HG03439 (cell line): ENCODE measurements around the gene CWH43.
"Not testable (repeated sequence)": the region's sequence is repeated elsewhere in the genome, so short reads cannot be mapped to it uniquely, and the experiment has no call there.

ENCODE experiments used
- ATAC-seq: cut with Tn5 transposase; IDR thresholded peaks from one replicate; pipeline ENCODE4 v1.9.1; 2021; ENCODE audit warnings: mild to moderate bottlenecking, moderate library complexity; ENCODE audit not compliant: unreplicated experiment

CWH43 gene

GRCh38 chr4:49096215-49096614 lies 110.1 kb downstream of the CWH43 start:
- not testable (repeated sequence) for ATAC-seq

GRCh38 chr4:49096627-49097026 lies 110.6 kb downstream of the CWH43 start:
- ATAC-seq: peak; percentile 41

DNA sequence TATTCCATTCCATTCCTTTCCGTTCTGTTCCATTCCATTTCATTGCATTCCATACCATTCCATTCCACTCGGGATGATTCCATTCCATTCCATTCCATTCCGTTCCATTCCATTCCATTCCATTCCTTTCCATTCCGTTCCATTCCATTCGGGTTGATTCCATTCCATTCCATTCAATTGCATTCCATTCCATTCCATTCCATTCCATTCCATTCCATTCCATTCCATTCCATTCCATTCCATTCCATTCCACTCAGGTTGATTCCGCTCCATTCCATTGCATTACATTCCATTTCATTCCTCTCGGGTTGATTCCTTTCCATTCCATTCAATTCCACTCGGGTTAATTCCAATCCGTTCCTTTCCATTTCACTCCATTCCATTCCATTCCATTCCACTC lies 111.0 kb downstream of the CWH43 start:
- peak; percentile 32 for ATAC-seq

DNA sequence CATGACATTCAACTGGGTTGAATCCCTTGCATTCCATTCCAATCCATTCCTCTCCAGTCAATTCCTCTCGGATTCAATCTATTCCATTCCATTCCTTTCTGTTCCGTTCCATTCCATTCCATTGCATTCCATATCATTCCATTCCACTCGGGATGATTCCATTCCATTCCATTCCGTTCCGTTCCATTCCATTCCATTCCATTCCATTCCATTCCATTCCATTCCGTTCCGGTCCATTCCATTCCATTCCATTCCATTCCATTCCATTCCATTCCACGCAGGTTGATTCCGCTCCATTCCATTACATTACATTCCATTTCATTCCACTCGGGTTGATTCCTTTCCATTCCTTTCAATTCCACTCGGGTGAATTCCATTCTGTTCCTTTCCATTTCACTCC lies 111.4 kb downstream of the CWH43 start:
- ATAC-seq: not testable (repeated sequence)

DNA sequence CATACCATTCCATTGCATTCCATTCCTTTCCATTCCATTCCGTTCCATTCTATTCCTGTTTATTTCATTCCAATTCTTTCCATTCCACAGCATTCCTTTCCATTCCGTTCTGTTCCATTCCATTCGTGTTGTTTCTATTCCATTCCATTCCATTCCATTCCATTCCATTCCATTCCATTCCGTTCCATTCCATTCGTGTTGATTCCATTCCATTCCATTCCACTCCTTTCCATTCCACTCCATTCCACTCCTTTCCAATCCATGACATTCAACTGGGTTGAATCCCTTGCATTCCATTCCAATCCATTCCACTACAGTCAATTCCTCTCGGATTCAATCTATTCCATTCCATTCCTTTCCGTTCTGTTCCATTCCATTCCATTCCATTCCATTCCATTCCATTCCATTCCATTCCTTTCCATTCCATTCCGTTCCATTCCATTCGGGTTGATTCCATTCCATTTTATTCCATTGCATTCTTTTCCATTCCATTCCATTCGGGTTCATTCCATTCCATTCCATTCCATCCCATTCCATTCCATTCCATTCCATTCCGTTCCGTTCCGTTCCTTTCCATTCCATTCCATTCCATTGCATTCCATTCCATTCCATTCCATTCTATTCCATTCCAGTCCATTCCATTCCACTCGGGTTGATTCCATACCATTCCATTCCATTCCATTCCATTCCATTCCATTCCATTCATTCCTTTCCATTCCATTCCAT lies 112.1 kb downstream of the CWH43 start:
- not testable (repeated sequence) for ATAC-seq

DNA sequence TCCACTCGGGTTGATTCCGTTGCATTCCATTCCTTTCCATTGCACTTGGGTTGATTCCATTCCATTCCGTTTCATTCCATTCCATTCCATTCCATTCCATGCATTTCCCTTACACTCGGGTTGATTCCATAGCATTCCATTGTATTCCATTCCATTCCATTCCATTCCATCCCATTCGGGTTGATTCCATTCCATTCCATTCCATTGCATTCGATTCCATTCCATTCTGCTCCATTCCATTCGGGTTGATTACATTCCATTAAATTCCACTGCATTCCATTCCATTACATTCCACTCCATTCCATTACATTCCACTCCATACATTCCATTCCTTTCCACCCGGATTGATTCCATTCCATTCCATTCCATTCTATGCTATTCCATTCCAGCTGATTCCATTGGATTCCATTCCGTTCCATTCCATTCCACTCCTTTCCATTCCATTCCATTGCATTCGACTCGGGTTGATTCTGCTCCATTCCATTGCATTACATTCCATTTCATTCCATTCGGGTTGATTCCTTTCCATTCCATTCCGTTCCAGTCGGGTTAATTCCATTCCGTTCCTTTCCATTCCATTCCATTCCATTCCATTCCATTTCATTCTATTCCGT lies 113.9 kb downstream of the CWH43 start:
- ATAC-seq: not testable (repeated sequence)

GRCh38 chr4:49102344-49102898 lies 116.3 kb downstream of the CWH43 start:
- ATAC-seq: peak; percentile 39

DNA sequence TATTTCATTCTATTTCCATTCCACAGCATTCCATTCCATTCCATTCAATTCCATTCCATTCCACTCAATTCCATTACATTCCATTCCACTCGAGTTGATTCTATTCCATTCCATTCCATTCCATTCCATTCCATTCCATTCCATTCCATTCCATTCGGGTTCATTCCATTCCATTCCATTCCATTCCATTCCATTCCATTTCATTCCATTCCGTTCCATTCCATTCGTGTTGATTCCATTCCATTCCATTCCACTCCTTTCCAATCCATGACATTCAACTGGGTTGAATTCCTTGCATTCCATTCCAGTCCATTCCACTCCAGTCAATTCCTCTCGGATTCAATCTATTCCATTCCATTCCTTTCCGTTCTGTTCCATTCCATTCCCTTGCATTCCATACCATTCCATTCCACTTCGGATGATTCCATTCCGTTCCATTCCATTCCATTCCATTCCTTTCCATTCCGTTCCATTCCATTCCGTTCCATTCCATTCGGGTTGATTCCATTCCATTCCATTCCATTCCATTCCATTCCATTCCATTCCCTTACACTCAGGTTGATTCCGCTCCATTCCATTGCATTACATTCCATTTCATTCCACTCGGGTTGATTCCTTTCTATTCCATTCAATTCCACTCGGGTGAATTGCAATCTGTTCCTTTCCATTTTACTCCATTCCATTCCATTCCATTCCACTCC lies 117.5 kb downstream of the CWH43 start:
- ATAC-seq: peak; percentile 26

DNA sequence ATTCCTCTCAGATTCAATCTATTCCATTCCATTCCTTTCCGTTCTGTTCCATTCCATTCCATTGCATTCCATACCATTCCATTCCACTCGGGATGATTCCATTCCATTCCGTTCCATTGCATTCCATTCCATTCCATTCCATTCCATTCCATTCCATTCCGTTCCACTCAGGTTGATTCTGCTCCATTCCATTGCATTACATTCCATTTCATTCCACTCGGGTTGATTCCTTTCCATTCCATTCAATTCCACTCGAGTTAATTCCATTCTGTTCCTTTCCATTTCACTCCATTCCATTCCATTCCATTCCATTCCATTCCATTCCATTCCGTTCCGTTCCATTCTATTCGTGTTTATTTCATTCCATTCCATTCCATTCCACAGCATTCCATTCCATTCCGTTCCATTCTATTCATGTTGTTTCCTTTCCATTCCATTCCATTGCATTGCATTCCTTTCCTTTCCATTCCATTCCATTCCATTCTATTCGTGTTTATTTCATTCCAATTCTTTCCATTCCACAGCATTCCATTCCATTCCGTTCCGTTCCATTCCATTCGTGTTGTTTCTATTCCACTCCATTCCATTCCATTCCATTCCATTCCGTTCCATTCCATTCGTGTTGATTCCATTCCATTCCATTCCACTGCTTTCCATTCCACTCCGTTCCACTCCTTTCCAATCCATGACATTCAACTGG lies 118.3 kb downstream of the CWH43 start:
- not testable (repeated sequence) for ATAC-seq

DNA sequence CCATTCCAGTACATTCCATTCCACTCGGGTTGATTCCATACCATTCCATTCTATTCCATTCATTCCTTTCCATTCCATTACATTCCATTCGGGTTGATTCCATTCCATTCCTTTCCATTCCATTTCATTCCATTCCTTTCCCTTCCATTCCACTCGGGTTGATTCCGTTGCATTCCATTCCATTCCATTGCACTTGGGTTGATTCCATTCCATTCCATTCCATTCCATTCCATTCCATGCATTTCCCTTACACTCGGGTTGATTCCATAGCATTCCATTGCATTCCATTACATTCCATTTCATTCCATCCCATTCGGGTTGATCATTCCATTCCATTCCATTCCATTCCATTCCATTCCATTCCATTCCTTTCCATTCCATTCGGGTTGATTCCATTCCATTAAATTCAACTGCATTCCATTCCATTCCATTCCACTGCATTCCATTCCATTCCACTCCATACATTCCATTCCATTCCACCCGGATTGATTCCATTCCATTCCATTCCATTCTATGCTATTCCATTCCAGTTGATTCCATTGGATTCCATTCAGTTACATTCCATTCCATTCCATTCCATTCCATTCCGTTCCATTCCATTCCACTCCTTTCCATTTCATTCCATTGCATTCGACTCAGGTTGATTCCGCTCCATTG lies 119.3 kb downstream of the CWH43 start:
- ATAC-seq: not testable (repeated sequence)

- ATAC-seq: not testable (repeated sequence)
Observed at GRCh38 chr4:49107262-49107661, 121.2 kb downstream of the CWH43 start.

GRCh38 chr4:49108183-49108978 lies 122.3 kb downstream of the CWH43 start:
- ATAC-seq: peak; percentile 36

GRCh38 chr4:49109567-49110166 lies 123.6 kb downstream of the CWH43 start:
- peak; percentile 41 for ATAC-seq

DNA sequence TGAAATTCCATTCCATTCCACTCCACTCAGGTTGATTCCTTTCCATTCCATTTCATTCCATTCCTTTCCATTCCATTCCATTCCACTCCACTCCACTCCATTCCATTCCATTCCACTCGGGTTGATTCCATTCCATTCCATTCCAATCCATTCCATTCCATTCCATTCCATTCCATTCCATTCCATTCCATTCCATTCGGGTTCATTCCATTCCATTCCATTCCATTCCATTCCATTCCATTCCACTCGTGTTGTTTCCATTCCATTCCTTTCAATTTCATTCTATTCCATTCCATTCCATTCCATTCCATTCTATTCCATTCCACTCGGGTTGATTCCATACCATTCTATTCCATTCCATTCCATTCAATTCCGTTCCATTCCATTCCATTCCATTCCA lies 124.5 kb downstream of the CWH43 start:
- ATAC-seq: peak; percentile 57
